ENCODE measurements around the gene GCC2.
"Not testable (repeated sequence)": the region's sequence is repeated elsewhere in the genome, so short reads cannot be mapped to it uniquely, and the experiment has no call there.

Gene GCC2

DNA sequence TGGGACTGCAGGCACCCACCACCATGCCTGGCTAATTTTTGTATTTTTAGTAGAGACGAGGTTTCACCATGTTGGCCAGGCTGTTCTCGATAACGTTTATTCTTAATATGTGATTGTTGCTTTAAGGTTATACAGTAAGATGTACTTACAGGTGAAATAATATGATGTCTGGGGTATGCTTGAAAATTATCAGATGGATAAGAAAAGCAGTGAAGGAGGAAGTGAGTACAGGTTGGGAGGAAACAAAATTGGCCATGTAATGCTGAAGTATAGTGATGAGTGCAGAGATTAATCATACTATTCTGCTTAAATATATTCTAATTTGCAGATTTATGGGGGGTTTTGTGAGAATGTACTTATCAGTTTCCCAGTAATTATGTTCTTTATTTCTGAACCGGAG lies 3.0 kb downstream of the GCC2 start:
- no peak for DNase-seq (ENCODE audit: low read depth)
- H3K4me3 ChIP-seq (ENCODE audit: low read depth, low read length), result no peak overlapping the region
- TF ChIP-seq, protein P1, sequence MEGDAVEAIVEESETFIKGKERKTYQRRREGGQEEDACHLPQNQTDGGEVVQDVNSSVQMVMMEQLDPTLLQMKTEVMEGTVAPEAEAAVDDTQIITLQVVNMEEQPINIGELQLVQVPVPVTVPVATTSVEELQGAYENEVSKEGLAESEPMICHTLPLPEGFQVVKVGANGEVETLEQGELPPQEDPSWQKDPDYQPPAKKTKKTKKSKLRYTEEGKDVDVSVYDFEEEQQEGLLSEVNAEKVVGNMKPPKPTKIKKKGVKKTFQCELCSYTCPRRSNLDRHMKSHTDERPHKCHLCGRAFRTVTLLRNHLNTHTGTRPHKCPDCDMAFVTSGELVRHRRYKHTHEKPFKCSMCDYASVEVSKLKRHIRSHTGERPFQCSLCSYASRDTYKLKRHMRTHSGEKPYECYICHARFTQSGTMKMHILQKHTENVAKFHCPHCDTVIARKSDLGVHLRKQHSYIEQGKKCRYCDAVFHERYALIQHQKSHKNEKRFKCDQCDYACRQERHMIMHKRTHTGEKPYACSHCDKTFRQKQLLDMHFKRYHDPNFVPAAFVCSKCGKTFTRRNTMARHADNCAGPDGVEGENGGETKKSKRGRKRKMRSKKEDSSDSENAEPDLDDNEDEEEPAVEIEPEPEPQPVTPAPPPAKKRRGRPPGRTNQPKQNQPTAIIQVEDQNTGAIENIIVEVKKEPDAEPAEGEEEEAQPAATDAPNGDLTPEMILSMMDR (conservative IDR thresholded peaks at IDR 0.05; ENCODE audit: low read depth, low read length), result no peak

DNA sequence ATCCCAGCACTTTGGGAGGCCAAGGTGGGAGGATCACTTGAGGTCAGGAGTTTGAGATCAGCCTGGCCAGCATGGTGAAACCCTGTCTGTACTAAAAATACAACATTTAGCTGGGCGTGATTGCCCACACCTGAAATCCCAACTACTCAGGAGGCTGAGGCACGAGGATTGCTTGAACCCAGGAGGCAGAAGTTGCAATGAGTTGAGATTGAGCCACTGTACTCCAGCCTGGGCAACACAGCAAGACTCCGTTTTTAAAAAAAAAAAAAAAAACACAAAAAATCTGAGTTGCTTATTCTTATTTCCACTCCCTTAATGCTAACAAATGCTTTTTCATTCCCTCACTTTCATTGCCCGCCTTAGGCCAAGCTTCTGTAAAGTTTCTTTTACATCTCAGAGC lies 4.5 kb downstream of the GCC2 start:
- not testable (repeated sequence) for DNase-seq (ENCODE audit: low read depth)

DNA sequence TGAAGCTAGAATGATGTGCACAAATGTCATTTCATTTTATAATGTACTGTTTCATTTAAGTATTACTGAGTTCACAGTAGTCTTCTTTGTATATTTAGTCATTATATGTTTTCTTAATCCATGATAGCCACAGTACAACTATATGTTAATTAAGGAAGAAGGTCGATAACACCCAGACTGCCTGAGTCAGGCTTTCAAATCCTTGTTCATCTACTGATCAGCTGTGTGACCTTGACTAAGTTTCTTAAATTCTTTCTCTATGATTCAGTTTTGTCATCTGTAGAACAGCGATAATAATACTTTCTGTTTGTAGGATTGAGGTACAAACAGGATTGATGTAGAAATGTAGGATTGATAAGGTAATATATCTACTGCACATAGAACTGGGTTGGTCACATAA lies 5.4 kb downstream of the GCC2 start:
- TF ChIP-seq, protein P1 (conservative IDR thresholded peaks at IDR 0.05; ENCODE audit: low read depth, low read length), result no peak
- no peak overlapping the region for H3K4me3 ChIP-seq (ENCODE audit: low read depth, low read length)
- peak; percentile 56 for DNase-seq (ENCODE audit: low read depth)

More for the DNA sequence above, 4.5 kb downstream of the GCC2 start:
- not testable (repeated sequence) for H3K4me3 ChIP-seq (ENCODE audit: low read depth, low read length)

DNA sequence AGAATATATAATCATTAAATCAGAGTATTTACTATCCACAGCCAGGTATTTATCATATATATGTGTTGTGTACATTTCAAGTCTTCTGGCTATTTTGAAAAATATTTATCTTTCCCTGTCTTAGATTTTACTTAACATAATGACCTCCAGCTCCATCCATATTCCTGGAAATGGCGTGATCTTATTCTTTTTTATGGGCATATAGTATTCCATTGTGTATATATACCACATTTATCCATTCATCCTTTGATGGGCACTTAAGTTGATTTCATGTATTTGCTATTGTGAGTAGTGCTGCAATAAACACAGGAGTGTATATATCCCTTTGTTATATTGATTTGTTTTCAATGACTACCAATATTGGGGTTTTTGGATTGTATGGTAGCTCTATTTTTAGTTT lies 6.6 kb downstream of the GCC2 start:
- DNase-seq (ENCODE audit: low read depth), result no peak
- TF ChIP-seq, protein P1 (conservative IDR thresholded peaks at IDR 0.05; ENCODE audit: low read depth, low read length), result no peak
- no peak overlapping the region for H3K4me3 ChIP-seq (ENCODE audit: low read depth, low read length)

DNA sequence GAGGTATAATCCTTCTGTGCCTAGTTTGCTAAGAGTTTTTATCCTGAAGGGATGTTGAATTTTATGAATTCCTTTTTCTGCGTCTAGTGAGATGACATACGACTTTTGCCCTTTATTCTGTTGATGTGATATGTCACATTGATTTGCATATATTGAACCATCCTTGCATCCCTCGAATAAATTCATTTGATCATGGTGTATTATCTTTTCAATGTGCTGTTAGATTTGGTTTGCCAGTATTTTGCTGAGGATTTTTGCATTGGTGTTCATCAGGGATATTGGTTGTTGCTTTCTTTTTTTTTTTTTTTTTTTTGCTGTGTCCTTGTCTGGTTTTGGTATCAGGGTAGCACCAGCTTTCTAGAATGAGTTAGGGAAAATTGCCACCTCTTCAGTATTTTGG lies 9.1 kb downstream of the GCC2 start:
- DNase-seq (ENCODE audit: low read depth), result no peak
- H3K4me3 ChIP-seq (ENCODE audit: low read depth, low read length), result no peak overlapping the region
- TF ChIP-seq, protein P1 (conservative IDR thresholded peaks at IDR 0.05; ENCODE audit: low read depth, low read length), result no peak

DNA sequence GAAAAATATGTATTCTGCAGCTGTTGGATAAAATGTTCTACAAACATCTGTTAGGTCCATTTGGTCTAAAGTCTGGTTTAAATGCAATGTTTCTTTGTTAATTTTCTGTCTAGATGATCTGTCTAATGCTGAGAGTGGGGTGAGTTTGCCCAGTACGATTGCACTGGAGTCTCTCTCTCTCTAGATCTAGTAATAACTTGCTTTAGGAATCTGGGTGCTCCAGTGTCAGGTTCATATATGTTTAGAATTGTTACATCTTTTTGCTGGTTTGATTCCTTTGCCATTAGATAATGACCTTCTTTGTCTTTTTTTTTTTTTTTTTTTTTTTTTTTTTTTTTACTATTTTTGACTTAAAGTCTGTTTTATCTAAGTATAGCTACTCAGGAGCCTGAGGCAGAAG lies 10.4 kb downstream of the GCC2 start:
- TF ChIP-seq, protein P1 (conservative IDR thresholded peaks at IDR 0.05; ENCODE audit: low read depth, low read length), result no peak
- DNase-seq (ENCODE audit: low read depth), result no peak
- no peak overlapping the region for H3K4me3 ChIP-seq (ENCODE audit: low read depth, low read length)

DNA sequence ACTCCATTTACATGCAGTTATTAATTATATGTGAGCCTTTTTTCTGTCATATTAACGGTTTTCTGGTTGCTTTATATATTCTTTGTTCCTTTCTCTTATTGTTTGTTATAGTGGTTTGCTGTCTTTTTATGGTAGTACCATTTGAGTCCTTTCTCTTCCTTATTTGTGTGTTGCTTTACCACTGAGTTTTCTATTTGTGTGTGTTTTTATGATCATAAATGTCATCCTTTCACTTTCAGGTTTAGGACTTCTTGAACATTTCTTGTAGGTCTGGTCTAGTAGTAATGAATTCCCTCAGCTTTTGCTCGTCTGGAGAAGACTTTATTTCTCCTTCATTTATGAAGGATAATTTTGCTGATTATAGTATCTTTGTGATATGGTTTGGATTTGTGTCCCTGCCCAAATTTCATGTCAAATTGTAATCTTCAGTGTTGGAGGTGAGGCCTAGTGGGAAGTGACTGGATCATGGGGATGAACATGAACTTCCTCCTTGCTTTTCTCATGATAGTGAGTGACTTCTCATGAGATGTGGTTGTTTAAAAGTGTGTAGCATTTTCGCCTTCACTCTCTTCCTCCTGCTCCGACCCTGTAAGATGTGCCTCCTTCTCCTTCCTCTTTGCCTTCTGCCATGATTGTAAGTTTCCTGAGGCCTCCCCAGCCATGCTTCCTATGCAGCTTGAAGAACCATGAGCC lies 11.5 kb downstream of the GCC2 start:
- no peak overlapping the region for H3K4me3 ChIP-seq (ENCODE audit: low read depth, low read length)
- TF ChIP-seq, protein P1 (conservative IDR thresholded peaks at IDR 0.05; ENCODE audit: low read depth, low read length), result no peak

More for the DNA sequence above, 11.5 kb downstream of the GCC2 start:
- no peak for DNase-seq (ENCODE audit: low read depth)
